Testis (tissue), 3 donors: ENCODE results near the gene FUCA1. TPM values are rescaled to one million over a fixed set of nuclear protein-coding genes. Genes with fewer than 3 reads are reported as not detected.

ENCODE experiments used
- DNase-seq: peaks from one replicate; pipeline ENCODE4 v3.0.0-alpha.2; 2019
- H3K27ac ChIP-seq, 2 donors: fragments of 200-600 bp; sonication (generic); one replicate each; pipeline ENCODE4 v1.5.1; 2019
- H3K27me3 ChIP-seq: fragments of 200-600 bp; sonication (generic); one replicate; pipeline ENCODE4 v1.5.1; 2019
- H3K36me3 ChIP-seq: fragments of 200-600 bp; sonication (generic); one replicate; pipeline ENCODE4 v1.5.1; 2017; ENCODE audit warnings: low read depth; ENCODE audit errors: missing control alignments
- H3K4me1 ChIP-seq: fragments of 200-600 bp; sonication (generic); one replicate; pipeline ENCODE4 v1.5.1; 2019
- H3K4me3 ChIP-seq, 2 donors: fragments of 200-600 bp; sonication (generic); one replicate each; pipeline ENCODE4 v1.5.1; 2017 to 2019
- H3K9me3 ChIP-seq: fragments of 200-600 bp; sonication (generic); one replicate; pipeline ENCODE4 v1.5.1; 2017
- CTCF ChIP-seq, 3 experiments: fragments of 450-650 bp in 2 of 3; fragments of 200-600 bp in 1 of 3; sonication (generic) in 1 of 3; IDR thresholded peaks; one replicate each; pipeline ENCODE4 v1.5.1; 2016 to 2019; ENCODE audit warnings: antibody characterized with exemption in 3 of 3, mild to moderate bottlenecking in 2 of 3, moderate library complexity in 1 of 3
- WGBS, 2 donors: methylation state at CpG; one replicate each; pipeline ENCODE4 v1.1.5; 2018; 5-methylcytosine and 5-hydroxymethylcytosine counted together
- intact Hi-C: fragments of 100-400 bp; cut with DNase I; formaldehyde crosslinking; loops from one replicate; pipeline ENCODE4 v1.15.1; 2023; ENCODE audit warnings: low total_unique reads
- polyA plus RNA-seq: library from polyadenylated mRNA; stranded (reverse); fragments of 350-450 nt; fragmentation: Illumina TruSeq; extraction: RNeasy Lipid Tissue Mini Kit (QIAGEN cat#74804); gene quantifications from one replicate; pipeline ENCODE4 v1.2.3, GENCODE V29; 2014; ENCODE audit warnings: low read depth, low replicate concordance; ENCODE audit not compliant: insufficient read depth
- total RNA-seq, 2 donors: library from RNA; depleted of rRNA; stranded (reverse); fragments of >200 nt; gene quantifications; one replicate each; pipeline ENCODE4 v1.2.3, GENCODE V29; 2016

The FUCA1 gene
- total and polyA plus RNA-seq, 3 donors from 2014 or later = 34.0 to 68.8 (median 41.2) TPM

- Histone ChIP-seq H3K27me3 (no peaks in the 10 kb centered on the region), H3K9me3 (no peaks in the 10 kb centered on the region), H3K4me1 (peaks cover 7% of the 10 kb centered on the region), H3K27ac (no peak overlapping the region), H3K36me3 (no peaks in the 10 kb centered on the region), H3K4me3 (no peak overlapping the region)
- DNase-seq = no peak
- intact Hi-C loops = no loop called here
- no peak for TF ChIP-seq CTCF (IDR thresholded peaks at IDR 0.05)
- 53 to 83% methylated on average over 3 to 15 of the region's 16 CpGs for whole genome bisulfite sequencing, 2 donors
Measured at GRCh38 chr1:23795676-23796465, 72.2 kb downstream of the FUCA1 start.

Other genes starting within 250 kb of the FUCA1 start
- gene RPL11, start 176.5 kb downstream of the FUCA1 start, total RNA-seq = 100 to 1,000 TPM; 308 to 532 TPM
- 1,029 TPM for gene RPL11, start 176.5 kb downstream of the FUCA1 start, polyA plus RNA-seq
- 10 to 100 TPM; 38.7 to 41.9 TPM for gene ELOA, start 124.8 kb downstream of the FUCA1 start, total RNA-seq
- gene ELOA, start 124.8 kb downstream of the FUCA1 start, polyA plus RNA-seq = 51.3 TPM
- 10 to 100 TPM; 83.7 to 89.9 TPM for gene PITHD1, start 89.9 kb downstream of the FUCA1 start, total RNA-seq
- gene PITHD1, start 89.9 kb downstream of the FUCA1 start, polyA plus RNA-seq = 99.3 TPM
- 10 to 100 TPM; 46.5 to 47.8 TPM for gene LYPLA2, start 77.1 kb downstream of the FUCA1 start, total RNA-seq
- gene LYPLA2, start 77.1 kb downstream of the FUCA1 start, polyA plus RNA-seq = 36.1 TPM
- gene GALE, start 67.5 kb downstream of the FUCA1 start, total RNA-seq = 10 to 100 TPM; 23.2 to 26.1 TPM
- gene GALE, start 67.5 kb downstream of the FUCA1 start, polyA plus RNA-seq = 18.7 TPM
- gene HMGCL, start 42.9 kb downstream of the FUCA1 start, total RNA-seq = 10 to 100 TPM; 48.2 to 54.3 TPM
- gene HMGCL, start 42.9 kb downstream of the FUCA1 start, polyA plus RNA-seq = 38.8 TPM
- under 1 TPM; 0.06 to 0.08 TPM for gene CNR2, start 45.1 kb upstream of the FUCA1 start, total RNA-seq
- gene CNR2, start 45.1 kb upstream of the FUCA1 start, polyA plus RNA-seq = 0.20 TPM
- gene PNRC2, start 91.5 kb upstream of the FUCA1 start, total RNA-seq = 10 to 100 TPM; 61.5 to 68.1 TPM
- 57.7 TPM for gene PNRC2, start 91.5 kb upstream of the FUCA1 start, polyA plus RNA-seq
- 100 to 1,000 TPM; 124 to 141 TPM for gene SRSF10, start 112.0 kb upstream of the FUCA1 start, total RNA-seq
- 113 TPM for gene SRSF10, start 112.0 kb upstream of the FUCA1 start, polyA plus RNA-seq
- gene MYOM3, start 243.8 kb upstream of the FUCA1 start, total RNA-seq = 10 to 100 TPM; 26.8 to 39.5 TPM
- gene MYOM3, start 243.8 kb upstream of the FUCA1 start, polyA plus RNA-seq = 22.4 TPM